ENCODE results near the gene RNF31.

Gene RNF31

GRCh38 chr14:24162093-24162492 lies 14.8 kb downstream of the RNF31 start:
- TF ChIP-seq CTCF (IDR thresholded peaks at IDR 0.05; ENCODE audit: insufficient read depth, missing control alignments) = no peak
- DNase-seq (ENCODE audit: insufficient read length, low spot score) (no peak), FAIRE-seq (no peak)

- no peak for FAIRE-seq
- TF ChIP-seq CTCF (IDR thresholded peaks at IDR 0.05; ENCODE audit: insufficient read depth, missing control alignments) = no peak
- no peak for DNase-seq (ENCODE audit: insufficient read length, low spot score)
Observed at GRCh38 chr14:24164518-24164991, 17.3 kb downstream of the RNF31 start.

- TF ChIP-seq CTCF (IDR thresholded peaks at IDR 0.05; ENCODE audit: insufficient read depth, missing control alignments) = no peak
- FAIRE-seq = no peak
- no peak for DNase-seq (ENCODE audit: insufficient read length, low spot score)
Observed at GRCh38 chr14:24165785-24166184, 18.5 kb downstream of the RNF31 start.

- TF ChIP-seq CTCF (IDR thresholded peaks at IDR 0.05; ENCODE audit: insufficient read depth, missing control alignments) = no peak
Observed at GRCh38 chr14:24167469-24168114, 20.3 kb downstream of the RNF31 start.

GRCh38 chr14:24171422-24172260 lies 24.3 kb downstream of the RNF31 start, which contains the start of gene REC8:
REC8 (plus strand) TSS chr14:24172080; CDS start chr14:24172553, 473 bp downstream.
- TF ChIP-seq CTCF (IDR thresholded peaks at IDR 0.05; ENCODE audit: insufficient read depth, missing control alignments) = no peak
- FAIRE-seq (no peak), DNase-seq (ENCODE audit: insufficient read length, low spot score) (peak; percentile 100)

More at GRCh38 chr14:24167469-24168114, 20.3 kb downstream of the RNF31 start:
- DNase-seq (ENCODE audit: insufficient read length, low spot score) (no peak), FAIRE-seq (no peak)

GRCh38 chr14:24172261-24172860 lies 25.1 kb downstream of the RNF31 start:
- no peak for TF ChIP-seq CTCF (IDR thresholded peaks at IDR 0.05; ENCODE audit: insufficient read depth, missing control alignments)
- DNase-seq (ENCODE audit: insufficient read length, low spot score) = no peak
- FAIRE-seq = no peak
